ENCODE data around the gene TOB2.

DNA sequence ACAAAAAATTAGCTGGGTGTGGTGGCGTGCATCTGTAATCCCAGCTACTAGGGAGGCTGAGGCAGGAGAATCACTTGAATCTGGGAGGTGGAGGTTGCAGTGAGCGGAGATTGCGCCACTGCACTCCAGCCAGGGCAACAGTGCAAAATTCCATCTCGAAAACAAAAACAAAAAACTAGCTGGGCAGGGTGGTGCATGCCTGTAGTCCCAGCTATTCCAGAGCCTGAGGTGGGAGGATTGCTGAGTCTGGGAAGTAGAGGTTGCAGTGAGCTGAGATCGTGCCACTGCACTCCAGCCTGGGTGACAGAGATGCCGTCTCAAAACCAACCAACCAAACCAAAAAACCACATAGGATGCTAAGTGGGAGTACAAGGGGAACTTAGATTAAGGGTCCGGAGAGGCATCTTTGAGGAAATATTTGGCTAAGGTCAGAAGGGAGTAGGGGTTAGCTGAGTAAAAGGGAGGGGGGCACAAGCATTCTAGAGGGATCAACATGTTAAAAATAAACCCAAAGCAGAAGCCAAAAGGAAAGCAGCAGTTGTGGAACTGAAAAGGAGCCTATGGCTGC lies 11.6 kb upstream of the TOB2 start:
- no peak for TF ChIP-seq RAD21 (conservative IDR thresholded peaks at IDR 0.05)
- no peak for TF ChIP-seq POLR2AphosphoS5 (IDR thresholded peaks at IDR 0.05)
- no peak for TF ChIP-seq EZH2 (IDR thresholded peaks at IDR 0.05; ENCODE audit: borderline replicate concordance, insufficient read depth, low read length, poor library complexity, severe bottlenecking)
- no peak for TF ChIP-seq TAF1 (IDR thresholded peaks at IDR 0.05; ENCODE audit: low read depth)
- TF ChIP-seq CTCF (IDR thresholded peaks at IDR 0.05; ENCODE audit: poor library complexity, severe bottlenecking): no peak
- no peak for TF ChIP-seq REST (IDR thresholded peaks at IDR 0.05; ENCODE audit: borderline replicate concordance)
- TF ChIP-seq SMC3 (conservative IDR thresholded peaks at IDR 0.05; ENCODE audit: poor library complexity): no peak
- no peak for TF ChIP-seq MXI1 (conservative IDR thresholded peaks at IDR 0.05; ENCODE audit: poor library complexity, severe bottlenecking)
- no peak for TF ChIP-seq EP300 (conservative IDR thresholded peaks at IDR 0.05; ENCODE audit: poor library complexity, severe bottlenecking)
